ENCODE data around the gene DBF4B. TPM values are rescaled to one million over a fixed set of nuclear protein-coding genes. Genes with fewer than 3 reads are reported as not detected.
"Not testable (repeated sequence)": the region's sequence is repeated elsewhere in the genome, so short reads cannot be mapped to it uniquely, and the experiment has no call there.

DBF4B gene
- total and polyA plus RNA-seq, 4 donors: 0.44 to 4.5 (median 1.0) TPM

DNA sequence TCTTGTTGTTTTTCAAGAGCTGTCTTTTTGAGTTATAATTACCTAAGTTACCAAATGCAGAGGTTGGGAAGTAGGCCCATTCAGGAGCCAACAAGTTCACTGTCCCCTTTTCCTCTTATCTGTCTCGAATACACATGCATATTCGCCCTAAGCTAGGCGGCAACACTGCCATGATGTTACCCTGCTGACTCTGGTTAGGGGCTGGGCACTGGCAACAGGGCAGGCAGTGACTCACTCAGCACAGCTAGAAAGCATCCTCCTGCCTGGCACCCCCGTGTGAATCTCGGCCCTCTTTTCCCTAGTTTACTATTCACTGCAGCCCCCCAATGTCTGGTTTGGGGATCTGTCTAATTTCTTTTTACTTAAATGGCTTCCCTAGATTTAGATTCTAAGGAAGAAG lies 13.8 kb downstream of the DBF4B start:
- DNase-seq (ENCODE audit: low spot score): no peak
- TF ChIP-seq TAF1 (conservative IDR thresholded peaks at IDR 0.05): no peak
- TF ChIP-seq, protein P1, sequence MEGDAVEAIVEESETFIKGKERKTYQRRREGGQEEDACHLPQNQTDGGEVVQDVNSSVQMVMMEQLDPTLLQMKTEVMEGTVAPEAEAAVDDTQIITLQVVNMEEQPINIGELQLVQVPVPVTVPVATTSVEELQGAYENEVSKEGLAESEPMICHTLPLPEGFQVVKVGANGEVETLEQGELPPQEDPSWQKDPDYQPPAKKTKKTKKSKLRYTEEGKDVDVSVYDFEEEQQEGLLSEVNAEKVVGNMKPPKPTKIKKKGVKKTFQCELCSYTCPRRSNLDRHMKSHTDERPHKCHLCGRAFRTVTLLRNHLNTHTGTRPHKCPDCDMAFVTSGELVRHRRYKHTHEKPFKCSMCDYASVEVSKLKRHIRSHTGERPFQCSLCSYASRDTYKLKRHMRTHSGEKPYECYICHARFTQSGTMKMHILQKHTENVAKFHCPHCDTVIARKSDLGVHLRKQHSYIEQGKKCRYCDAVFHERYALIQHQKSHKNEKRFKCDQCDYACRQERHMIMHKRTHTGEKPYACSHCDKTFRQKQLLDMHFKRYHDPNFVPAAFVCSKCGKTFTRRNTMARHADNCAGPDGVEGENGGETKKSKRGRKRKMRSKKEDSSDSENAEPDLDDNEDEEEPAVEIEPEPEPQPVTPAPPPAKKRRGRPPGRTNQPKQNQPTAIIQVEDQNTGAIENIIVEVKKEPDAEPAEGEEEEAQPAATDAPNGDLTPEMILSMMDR (IDR thresholded peaks at IDR 0.05; ENCODE audit: low read depth, low read length, missing input control): no peak
- TF ChIP-seq, protein P2, sequence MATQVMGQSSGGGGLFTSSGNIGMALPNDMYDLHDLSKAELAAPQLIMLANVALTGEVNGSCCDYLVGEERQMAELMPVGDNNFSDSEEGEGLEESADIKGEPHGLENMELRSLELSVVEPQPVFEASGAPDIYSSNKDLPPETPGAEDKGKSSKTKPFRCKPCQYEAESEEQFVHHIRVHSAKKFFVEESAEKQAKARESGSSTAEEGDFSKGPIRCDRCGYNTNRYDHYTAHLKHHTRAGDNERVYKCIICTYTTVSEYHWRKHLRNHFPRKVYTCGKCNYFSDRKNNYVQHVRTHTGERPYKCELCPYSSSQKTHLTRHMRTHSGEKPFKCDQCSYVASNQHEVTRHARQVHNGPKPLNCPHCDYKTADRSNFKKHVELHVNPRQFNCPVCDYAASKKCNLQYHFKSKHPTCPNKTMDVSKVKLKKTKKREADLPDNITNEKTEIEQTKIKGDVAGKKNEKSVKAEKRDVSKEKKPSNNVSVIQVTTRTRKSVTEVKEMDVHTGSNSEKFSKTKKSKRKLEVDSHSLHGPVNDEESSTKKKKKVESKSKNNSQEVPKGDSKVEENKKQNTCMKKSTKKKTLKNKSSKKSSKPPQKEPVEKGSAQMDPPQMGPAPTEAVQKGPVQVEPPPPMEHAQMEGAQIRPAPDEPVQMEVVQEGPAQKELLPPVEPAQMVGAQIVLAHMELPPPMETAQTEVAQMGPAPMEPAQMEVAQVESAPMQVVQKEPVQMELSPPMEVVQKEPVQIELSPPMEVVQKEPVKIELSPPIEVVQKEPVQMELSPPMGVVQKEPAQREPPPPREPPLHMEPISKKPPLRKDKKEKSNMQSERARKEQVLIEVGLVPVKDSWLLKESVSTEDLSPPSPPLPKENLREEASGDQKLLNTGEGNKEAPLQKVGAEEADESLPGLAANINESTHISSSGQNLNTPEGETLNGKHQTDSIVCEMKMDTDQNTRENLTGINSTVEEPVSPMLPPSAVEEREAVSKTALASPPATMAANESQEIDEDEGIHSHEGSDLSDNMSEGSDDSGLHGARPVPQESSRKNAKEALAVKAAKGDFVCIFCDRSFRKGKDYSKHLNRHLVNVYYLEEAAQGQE (IDR thresholded peaks at IDR 0.05): no peak
- no peak for TF ChIP-seq HNF4G (IDR thresholded peaks at IDR 0.05)
- TF ChIP-seq SP1 (IDR thresholded peaks at IDR 0.05): no peak
- Histone ChIP-seq H3K27ac (ENCODE audit: low read depth in 1 of 2, low read length in 2 of 2) (no peak overlapping the region), H3K27me3 (ENCODE audit: control insufficient read depth in 4 of 4, insufficient read depth in 4 of 4, low read length in 3 of 4) (no peaks in the 10 kb centered on the region), H3K9me3 (ENCODE audit: control insufficient read depth in 4 of 4, low read length in 3 of 4) (no peaks in the 10 kb centered on the region), H3K36me3 (ENCODE audit: control insufficient read depth in 4 of 4, insufficient read depth in 3 of 4, low read depth in 1 of 4, low read length in 3 of 4) (no peaks in the 10 kb centered on the region), H3K4me3 (ENCODE audit: low read depth in 1 of 3, low read length in 3 of 3) (no peak overlapping the region), H3K9ac (ENCODE audit: low read depth in 1 of 2, low read length in 2 of 2) (no peak overlapping the region), H3K4me1 (ENCODE audit: control insufficient read depth in 4 of 4, insufficient read depth in 4 of 4, low read length in 3 of 4) (no peaks in the 10 kb centered on the region)
- WGBS: 91% methylated on average over 5 of the region's 5 CpGs

DNA sequence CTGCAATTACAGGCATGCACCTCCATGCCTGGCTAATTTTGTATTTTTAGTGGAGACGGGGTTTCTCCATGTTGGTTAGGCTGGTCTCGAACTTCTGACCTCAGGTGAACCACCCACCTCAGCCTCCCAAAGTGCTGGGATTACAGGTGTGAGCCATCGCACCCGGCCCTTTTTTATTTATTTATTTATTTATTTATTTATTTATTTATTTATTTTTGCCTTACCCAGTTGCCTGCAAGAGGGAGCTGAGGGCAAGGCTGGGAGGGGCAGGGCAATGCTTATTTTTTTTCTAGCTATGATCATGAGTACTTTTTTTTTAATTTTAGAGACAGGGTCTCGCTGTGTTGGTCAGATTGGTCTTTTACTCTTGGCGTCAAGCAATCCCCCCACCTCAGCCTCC lies 17.7 kb downstream of the DBF4B start:
- not testable (repeated sequence) for H3K27ac ChIP-seq (ENCODE audit: low read depth in 1 of 2, low read length in 2 of 2); H3K27me3 ChIP-seq (ENCODE audit: control insufficient read depth in 4 of 4, insufficient read depth in 4 of 4, low read length in 3 of 4); DNase-seq (ENCODE audit: low spot score); H3K9ac ChIP-seq (ENCODE audit: low read depth in 1 of 2, low read length in 2 of 2); H3K9me3 ChIP-seq (ENCODE audit: control insufficient read depth in 4 of 4, low read length in 3 of 4); H3K36me3 ChIP-seq (ENCODE audit: control insufficient read depth in 4 of 4, insufficient read depth in 3 of 4, low read depth in 1 of 4, low read length in 3 of 4); H3K4me3 ChIP-seq (ENCODE audit: low read depth in 1 of 3, low read length in 3 of 3); H3K4me1 ChIP-seq (ENCODE audit: control insufficient read depth in 4 of 4, insufficient read depth in 4 of 4, low read length in 3 of 4)
- WGBS: 96% methylated on average over 6 of the region's 6 CpGs

DNA sequence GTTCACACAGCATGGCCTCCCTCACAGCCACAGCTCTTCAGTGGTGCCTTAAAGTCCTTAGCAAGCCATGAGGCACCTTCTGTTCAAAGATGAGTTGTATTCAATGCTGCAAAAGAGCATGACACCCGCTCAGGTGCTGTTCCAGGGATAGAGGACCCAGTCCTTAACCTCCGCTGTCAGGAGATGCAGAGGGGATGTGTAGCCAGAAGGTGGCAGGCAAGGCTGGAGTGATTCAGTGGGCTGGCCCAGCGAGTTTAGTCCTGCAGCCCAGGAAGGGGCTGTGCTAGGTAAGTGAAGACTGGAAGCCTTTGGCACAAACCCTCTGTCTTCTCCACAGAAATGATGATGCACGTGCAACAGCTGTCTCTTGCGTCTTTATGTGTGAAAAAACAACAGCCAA lies 25.3 kb downstream of the DBF4B start:
- Histone ChIP-seq H3K4me1 (ENCODE audit: control insufficient read depth in 4 of 4, insufficient read depth in 4 of 4, low read length in 3 of 4) (no peaks in the 10 kb centered on the region), H3K27me3 (ENCODE audit: control insufficient read depth in 4 of 4, insufficient read depth in 4 of 4, low read length in 3 of 4) (no peaks in the 10 kb centered on the region), H3K36me3 (ENCODE audit: control insufficient read depth in 4 of 4, insufficient read depth in 3 of 4, low read depth in 1 of 4, low read length in 3 of 4) (peaks cover 0 to 1% (median 0%) of the 10 kb centered on the region in 4 donors), H3K4me3 (ENCODE audit: low read depth in 1 of 3, low read length in 3 of 3) (no peak overlapping the region), H3K9ac (ENCODE audit: low read depth in 1 of 2, low read length in 2 of 2) (no peak overlapping the region), H3K27ac (ENCODE audit: low read depth in 1 of 2, low read length in 2 of 2) (no peak overlapping the region), H3K9me3 (ENCODE audit: control insufficient read depth in 4 of 4, low read length in 3 of 4) (no peaks in the 10 kb centered on the region)
- no peak for DNase-seq (ENCODE audit: low spot score)
- WGBS: 88% methylated on average over 5 of the region's 5 CpGs
- TF ChIP-seq JUND (IDR thresholded peaks at IDR 0.05) (no peak), RXRA (IDR thresholded peaks at IDR 0.05) (no peak), EGR1 (IDR thresholded peaks at IDR 0.05; ENCODE audit: low read depth in 2 of 2) (no peak), NR2F2 (IDR thresholded peaks at IDR 0.05) (no peak), HNF4A (conservative IDR thresholded peaks at IDR 0.05) (no peak), SP1 (IDR thresholded peaks at IDR 0.05) (no peak), HNF4G (IDR thresholded peaks at IDR 0.05) (no peak), GABPA (IDR thresholded peaks at IDR 0.05 in 1 of 2, conservative IDR thresholded peaks at IDR 0.05 in 1 of 2) (no peak), FOXA1 (IDR thresholded peaks at IDR 0.05) (no peak), TAF1 (conservative IDR thresholded peaks at IDR 0.05) (no peak), YY1 (IDR thresholded peaks at IDR 0.05) (no peak), RAD21 (IDR thresholded peaks at IDR 0.05) (no peak), FOXA2 (IDR thresholded peaks at IDR 0.05) (no peak)
- TF ChIP-seq, protein P3, sequence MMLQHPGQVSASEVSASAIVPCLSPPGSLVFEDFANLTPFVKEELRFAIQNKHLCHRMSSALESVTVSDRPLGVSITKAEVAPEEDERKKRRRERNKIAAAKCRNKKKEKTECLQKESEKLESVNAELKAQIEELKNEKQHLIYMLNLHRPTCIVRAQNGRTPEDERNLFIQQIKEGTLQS (IDR thresholded peaks at IDR 0.05): no peak
- TF ChIP-seq, protein P2 (IDR thresholded peaks at IDR 0.05): no peak
- TF ChIP-seq, protein P4, sequence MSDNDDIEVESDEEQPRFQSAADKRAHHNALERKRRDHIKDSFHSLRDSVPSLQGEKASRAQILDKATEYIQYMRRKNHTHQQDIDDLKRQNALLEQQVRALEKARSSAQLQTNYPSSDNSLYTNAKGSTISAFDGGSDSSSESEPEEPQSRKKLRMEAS (IDR thresholded peaks at IDR 0.05): no peak
- TF ChIP-seq, protein P5, sequence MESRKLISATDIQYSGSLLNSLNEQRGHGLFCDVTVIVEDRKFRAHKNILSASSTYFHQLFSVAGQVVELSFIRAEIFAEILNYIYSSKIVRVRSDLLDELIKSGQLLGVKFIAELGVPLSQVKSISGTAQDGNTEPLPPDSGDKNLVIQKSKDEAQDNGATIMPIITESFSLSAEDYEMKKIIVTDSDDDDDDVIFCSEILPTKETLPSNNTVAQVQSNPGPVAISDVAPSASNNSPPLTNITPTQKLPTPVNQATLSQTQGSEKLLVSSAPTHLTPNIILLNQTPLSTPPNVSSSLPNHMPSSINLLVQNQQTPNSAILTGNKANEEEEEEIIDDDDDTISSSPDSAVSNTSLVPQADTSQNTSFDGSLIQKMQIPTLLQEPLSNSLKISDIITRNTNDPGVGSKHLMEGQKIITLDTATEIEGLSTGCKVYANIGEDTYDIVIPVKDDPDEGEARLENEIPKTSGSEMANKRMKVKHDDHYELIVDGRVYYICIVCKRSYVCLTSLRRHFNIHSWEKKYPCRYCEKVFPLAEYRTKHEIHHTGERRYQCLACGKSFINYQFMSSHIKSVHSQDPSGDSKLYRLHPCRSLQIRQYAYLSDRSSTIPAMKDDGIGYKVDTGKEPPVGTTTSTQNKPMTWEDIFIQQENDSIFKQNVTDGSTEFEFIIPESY (IDR thresholded peaks at IDR 0.05): no peak

Data from liver (tissue), 9 donors.